ENCODE measurements around the gene LMX1B.

Gene LMX1B

DNA sequence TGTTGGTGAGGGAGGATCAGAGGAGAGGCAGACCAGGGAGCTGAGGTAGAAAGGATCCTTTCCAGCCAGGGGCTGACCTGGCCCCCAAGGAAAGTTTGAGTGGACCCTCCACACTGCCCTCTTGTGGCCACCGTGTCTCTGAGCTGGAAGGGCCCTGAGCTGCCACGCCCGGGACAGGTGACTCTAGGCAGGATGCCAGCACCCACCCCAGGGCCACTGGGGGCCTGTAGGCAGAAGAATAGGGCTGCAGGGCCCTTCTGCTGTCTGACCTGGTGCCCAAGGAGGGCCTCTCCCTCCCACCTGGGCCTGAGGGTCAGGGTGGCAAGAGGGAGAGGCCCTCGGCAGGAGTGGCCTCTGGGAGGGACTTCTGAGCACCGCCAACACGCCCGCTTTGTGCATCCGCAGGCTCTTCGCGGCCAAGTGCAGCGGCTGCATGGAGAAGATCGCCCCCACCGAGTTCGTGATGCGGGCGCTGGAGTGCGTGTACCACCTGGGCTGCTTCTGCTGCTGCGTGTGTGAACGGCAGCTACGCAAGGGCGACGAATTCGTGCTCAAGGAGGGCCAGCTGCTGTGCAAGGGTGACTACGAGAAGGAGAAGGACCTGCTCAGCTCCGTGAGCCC, 76.8 kb downstream of the LMX1B start:
- TF ChIP-seq CTCF (IDR thresholded peaks at IDR 0.05; ENCODE audit: low read depth, low read length) (peak; percentile 56), MYC (IDR thresholded peaks at IDR 0.05; ENCODE audit: low read depth, low read length) (no peak), MAX (IDR thresholded peaks at IDR 0.05; ENCODE audit: low read depth, low read length) (no peak), POLR2A (IDR thresholded peaks at IDR 0.05; ENCODE audit: extremely low read depth, insufficient read length) (no peak)
- peak; percentile 38 for DNase-seq (ENCODE audit: low read depth)
- no peak overlapping the region for H3K4me3 ChIP-seq (ENCODE audit: low read depth, low read length)

DNA sequence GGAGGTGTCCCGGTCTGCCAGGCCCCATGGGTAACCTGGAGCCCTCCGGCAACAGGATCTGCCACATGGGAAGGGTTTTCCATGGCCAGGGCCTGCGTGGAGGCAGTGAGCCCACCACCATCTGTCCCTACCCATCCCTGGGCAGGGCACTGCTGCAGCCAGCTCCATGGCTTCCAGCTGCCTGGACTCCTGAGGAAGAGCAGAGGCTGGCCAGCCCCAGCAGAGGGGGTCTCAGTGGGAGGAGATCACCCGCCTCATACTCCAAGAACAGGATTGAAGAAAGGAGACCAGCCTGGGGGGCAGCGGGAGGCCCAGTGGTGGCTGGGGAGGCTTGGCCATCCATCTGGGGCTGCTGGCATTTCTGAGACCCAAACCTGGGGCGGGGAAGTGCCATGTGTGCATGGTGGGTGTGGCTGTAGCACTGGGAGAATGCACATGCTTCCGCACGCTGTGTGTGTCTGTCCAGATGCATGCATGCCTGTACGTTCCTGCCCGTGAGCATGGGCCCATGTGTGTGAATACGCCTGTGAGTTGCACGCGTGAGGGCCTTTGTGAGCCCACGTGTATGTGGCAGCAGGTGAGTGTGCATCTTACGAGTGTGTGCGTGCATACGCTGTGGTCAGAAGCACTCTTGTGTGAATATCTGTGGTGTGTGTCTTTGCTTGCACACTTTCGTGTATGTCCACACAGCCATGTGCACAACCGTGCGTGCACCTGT, 78.5 kb downstream of the LMX1B start:
- no peak overlapping the region for H3K4me3 ChIP-seq (ENCODE audit: low read depth, low read length)
- DNase-seq (ENCODE audit: low read depth) = no peak
- TF ChIP-seq MAX (IDR thresholded peaks at IDR 0.05; ENCODE audit: low read depth, low read length) = no peak
- no peak for TF ChIP-seq MYC (IDR thresholded peaks at IDR 0.05; ENCODE audit: low read depth, low read length)
- no peak for TF ChIP-seq CTCF (IDR thresholded peaks at IDR 0.05; ENCODE audit: low read depth, low read length)
- TF ChIP-seq POLR2A (IDR thresholded peaks at IDR 0.05; ENCODE audit: extremely low read depth, insufficient read length) = no peak

GRCh38 chr9:126692759-126693427, 79.2 kb downstream of the LMX1B start:
- no peak overlapping the region for H3K4me3 ChIP-seq (ENCODE audit: low read depth, low read length)
- TF ChIP-seq POLR2A (IDR thresholded peaks at IDR 0.05; ENCODE audit: extremely low read depth, insufficient read length) = no peak
- no peak for TF ChIP-seq MAX (IDR thresholded peaks at IDR 0.05; ENCODE audit: low read depth, low read length)
- TF ChIP-seq MYC (IDR thresholded peaks at IDR 0.05; ENCODE audit: low read depth, low read length) = no peak
- TF ChIP-seq CTCF (IDR thresholded peaks at IDR 0.05; ENCODE audit: low read depth, low read length) = no peak

GRCh38 chr9:126693428-126693944, 79.8 kb downstream of the LMX1B start:
- no peak overlapping the region for H3K4me3 ChIP-seq (ENCODE audit: low read depth, low read length)
- TF ChIP-seq CTCF (IDR thresholded peaks at IDR 0.05; ENCODE audit: low read depth, low read length) (no peak), MYC (IDR thresholded peaks at IDR 0.05; ENCODE audit: low read depth, low read length) (no peak), POLR2A (IDR thresholded peaks at IDR 0.05; ENCODE audit: extremely low read depth, insufficient read length) (no peak), MAX (IDR thresholded peaks at IDR 0.05; ENCODE audit: low read depth, low read length) (no peak)
- DNase-seq (ENCODE audit: low read depth) = no peak

More at GRCh38 chr9:126692759-126693427, 79.2 kb downstream of the LMX1B start:
- DNase-seq (ENCODE audit: low read depth) = no peak

DNA sequence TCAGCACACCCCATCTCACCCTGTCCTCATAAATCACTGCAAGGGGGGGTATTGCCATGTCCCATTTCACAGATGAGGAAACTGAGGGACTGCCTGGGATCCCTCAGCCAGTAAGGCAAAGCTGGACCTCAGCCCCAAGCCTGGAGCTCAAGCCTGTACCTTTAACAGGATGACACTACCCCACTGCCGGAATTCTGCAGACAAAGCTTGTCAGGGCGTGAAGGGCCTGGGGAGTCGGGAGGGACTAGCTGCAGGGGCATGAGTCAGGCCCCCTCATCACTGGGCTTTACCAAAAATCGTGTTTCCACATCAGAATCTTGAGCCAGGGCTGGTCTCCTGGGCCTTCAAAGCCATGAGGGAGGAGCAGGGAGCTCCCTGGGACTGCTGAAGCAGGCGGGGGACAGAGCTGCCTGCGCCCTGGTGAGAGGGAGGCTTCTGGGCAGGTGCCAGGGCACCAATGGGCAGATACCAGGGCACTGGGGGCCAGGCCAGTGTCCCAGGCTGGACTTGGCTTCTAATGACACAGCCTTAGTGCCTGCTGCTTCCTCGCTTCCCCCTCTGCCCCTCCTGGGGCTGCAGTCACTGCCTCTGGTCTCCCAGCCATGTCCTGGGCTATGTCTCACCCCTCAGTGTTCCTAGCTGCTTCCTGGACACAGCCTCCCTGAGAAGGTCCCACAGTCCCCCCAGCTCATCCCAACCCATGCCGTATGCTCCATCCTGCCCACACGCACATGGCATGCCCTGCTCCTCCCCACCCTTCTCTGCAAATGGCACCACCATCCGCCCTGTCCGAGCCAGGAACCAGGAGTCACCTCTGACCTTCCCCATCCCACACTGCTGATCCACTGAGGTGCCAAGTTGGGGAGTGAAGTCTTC, 80.7 kb downstream of the LMX1B start:
- no peak for TF ChIP-seq CTCF (IDR thresholded peaks at IDR 0.05; ENCODE audit: low read depth, low read length)
- TF ChIP-seq MYC (IDR thresholded peaks at IDR 0.05; ENCODE audit: low read depth, low read length) = no peak
- TF ChIP-seq MAX (IDR thresholded peaks at IDR 0.05; ENCODE audit: low read depth, low read length) = no peak
- no peak for TF ChIP-seq POLR2A (IDR thresholded peaks at IDR 0.05; ENCODE audit: extremely low read depth, insufficient read length)
- no peak for DNase-seq (ENCODE audit: low read depth)
- no peak overlapping the region for H3K4me3 ChIP-seq (ENCODE audit: low read depth, low read length)
